ENCODE results near the gene ITPR2.
"Not testable (repeated sequence)": the region's sequence is repeated elsewhere in the genome, so short reads cannot be mapped to it uniquely, and the experiment has no call there.

Gene ITPR2

DNA sequence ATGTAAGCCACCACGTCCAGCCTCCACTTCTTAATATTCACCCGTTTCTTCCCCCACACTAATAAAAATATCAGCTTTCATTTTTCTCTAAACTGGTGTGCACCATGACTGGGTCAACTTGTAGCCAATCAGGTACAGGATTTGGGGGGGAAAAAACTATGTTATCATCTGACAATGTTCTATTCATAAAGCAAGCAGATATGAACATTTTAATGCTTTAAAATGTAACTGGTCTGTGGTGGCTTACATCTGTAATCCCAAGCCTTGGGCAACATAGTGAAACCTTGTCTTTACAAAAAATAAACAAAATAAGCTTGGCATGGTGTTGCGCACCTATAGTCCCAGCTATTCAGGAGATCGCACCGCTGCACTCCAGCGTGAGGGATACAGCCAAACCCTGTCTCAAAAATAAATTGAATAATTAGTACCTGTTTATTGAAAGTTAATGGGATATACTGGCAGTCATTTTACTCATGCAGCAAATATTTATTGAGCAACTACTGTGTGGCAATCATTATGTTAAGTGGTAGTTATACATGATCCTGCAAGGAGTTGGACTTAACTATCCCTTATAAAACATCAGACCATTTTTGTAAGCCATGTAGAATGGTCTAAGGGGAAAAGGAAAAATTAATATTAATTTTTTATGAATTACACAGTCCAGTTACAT, 15.3 kb upstream of the ITPR2 start:
- ATAC-seq, result no peak

DNA sequence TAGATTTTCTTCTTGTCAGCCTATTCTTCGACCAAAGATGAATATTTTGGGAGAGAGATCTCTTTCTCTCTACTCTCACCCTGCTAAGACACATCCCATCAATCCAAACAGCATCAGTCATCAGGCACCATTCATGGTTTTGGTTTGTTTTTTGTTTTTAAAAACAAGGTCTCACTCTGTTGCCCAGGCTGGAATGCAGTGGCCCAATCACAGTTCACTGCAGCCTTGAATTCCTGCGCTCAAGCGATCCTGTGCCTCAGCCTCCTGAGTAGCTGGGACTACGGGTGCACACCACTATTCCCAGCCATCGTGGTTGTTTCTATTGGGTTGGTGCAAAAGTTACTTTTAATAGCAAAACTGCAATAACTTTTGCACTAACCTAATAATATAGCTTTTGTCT, 14.4 kb upstream of the ITPR2 start:
- ATAC-seq, result no peak

DNA sequence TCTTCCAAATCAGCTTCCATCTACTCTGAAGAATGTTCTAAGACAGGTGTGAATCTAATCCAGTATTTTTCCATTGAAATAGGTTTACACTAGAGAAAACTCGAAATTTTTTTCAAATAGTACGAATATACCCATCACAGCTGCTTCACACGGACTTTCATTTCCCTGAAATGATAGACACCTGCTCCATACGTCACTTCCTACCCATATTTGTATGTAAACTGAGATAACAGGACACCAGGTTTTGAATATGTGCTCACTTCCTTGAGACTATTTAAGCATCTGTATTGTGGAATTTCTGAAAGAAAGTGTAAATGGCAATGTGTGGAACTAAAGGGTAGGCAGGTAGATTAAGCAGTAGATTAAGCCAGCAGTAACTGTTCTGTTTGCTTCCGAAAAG, 13.4 kb upstream of the ITPR2 start:
- no peak for ATAC-seq

DNA sequence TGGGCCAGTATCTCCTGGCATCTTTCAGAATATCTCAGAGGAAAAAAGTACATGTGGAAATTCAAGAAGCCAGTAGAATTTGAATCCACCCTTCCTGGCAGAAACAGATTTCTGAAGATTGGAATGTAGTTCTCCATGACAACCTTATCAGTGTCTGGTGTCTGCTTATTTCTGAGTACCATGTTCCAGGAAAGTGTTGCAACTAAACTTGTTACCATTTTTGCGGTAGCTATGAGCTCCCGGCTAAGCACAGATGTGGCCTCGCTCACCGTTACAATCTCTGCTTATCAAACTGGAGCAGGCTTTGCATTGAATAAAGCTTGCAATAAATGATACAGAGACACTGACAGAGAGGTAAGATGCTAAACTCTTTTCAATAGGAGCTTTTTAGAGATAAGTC, 13.0 kb upstream of the ITPR2 start:
- no peak for ATAC-seq

DNA sequence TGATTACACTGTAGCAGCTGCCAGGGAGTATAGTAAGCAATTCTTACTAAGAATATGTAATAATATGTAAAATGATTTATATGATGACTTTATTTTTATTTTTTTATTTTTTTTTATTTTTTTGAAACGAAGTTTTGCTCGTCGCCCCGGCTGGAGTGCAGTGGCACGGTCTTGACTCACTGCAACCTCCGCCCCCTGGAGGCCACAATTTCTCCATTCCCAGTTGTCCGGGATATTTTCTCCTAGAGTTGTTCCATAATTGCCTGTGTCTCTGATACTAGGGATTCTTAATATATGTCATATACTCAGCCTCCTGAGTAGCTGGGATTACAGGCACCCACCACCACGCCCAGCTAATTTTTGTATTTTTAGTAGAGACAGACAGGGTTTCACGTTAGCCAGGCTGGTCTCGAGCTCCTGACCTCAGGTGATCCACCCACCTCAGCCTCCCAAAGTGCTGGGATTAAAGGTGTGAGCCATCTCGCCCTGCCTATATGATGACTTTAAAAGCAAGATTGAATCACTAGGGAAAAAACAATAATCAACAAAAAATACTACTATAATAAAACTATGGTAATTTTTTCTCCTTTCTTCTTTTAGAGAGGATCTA, 12.2 kb upstream of the ITPR2 start:
- ATAC-seq, result no peak

DNA sequence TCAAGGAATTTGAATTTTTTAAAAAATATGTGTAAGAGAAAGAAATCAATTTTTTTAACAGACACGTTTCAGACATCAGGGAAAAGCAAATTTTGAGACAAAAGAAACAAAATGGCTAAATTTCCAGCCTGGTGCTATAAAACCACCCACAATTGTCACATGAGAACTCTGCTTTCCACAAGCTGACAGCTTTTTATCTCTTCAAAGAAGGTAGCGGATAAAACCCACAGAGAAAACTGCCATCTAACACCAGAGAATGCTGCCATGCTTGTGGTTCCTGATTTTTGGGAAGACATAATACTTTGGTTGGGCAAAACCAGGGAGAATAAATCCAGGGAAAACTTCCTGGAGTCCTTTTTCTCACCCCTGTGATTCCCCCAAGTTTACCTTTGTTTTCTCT, 10.3 kb upstream of the ITPR2 start:
- no peak for ATAC-seq

DNA sequence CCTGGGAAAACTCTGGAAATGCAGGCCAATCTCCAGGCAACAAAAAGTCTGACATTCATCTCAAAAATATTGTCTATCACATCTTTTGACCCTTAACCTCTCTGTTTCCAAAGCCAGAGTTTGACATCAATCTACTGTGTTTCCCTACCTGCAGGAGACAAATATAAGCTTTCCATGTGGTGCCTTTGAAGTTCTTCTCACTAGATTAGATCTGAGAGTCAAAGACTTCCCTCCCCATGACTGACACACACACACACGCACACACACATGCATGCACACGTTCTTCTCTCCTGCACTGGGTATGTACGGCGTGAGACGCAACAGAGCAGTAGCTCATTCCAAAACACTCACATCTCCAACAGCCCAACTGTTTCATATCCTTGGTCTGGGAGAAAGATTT, 8.1 kb upstream of the ITPR2 start:
- ATAC-seq, result no peak

DNA sequence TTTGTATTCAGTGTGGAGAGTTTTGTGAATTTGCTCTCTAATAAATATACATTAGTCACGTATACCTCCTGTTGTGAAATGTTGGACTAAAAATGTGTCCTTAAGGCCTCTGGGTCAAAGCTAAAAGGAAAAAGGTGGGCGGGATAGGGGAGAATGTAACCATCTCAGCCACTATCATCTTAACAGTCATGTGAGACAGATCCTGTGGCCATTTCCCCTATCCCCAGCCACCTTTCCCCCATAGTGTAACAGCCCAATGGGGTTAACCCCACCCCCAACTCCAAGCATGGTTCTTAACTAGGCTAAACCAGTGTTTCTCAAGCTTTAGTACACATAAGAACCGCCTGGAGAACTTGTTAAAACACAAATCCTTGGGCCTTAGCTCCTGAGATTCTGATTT, 6.5 kb upstream of the ITPR2 start:
- ATAC-seq, result no peak

DNA sequence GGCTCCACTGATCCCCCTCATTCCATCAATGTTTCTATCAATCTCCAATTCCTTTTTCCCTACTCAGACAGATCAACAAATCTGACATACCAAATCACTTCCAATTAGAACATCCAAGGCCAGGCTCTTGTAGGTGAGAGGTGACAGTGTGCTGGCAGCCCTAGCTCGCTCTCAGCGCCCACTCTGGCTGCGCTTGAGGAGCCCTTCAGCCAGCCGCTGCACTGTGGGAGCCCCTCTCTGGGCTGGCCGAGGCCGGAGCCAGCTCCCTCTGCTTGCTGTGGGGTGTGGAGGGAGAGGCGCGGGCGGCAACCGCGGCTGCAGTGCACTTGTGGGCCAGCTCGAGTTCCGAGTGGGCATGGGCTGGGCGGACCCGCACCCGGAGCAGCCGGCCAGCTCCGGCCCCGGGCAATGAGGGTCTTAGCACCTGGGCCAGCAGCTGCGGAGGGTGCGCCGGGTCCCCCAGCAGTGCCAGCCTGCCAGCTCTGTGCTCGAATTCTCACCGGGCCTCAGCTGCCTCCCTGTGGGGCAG, 6.0 kb upstream of the ITPR2 start:
- ATAC-seq, result no peak

DNA sequence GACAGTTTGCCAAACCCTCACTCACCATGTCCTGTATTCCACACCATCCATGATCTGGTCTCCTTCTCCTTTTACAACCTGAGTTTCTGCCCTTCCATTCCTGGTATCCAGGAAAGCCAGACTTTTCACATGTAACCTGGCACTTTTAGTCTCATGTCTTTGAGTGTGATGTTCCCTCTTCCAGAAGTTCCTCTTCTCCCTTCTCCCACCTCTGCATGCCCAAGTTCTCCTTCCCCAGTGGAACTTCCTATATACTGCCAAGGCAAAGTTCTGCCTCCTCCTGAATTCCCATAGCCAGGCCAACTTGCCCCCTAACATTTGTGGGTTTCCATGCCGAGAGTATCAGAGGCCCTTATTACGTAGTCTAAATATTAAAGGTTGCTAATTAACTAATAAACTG, 3.2 kb upstream of the ITPR2 start:
- no peak for ATAC-seq

DNA sequence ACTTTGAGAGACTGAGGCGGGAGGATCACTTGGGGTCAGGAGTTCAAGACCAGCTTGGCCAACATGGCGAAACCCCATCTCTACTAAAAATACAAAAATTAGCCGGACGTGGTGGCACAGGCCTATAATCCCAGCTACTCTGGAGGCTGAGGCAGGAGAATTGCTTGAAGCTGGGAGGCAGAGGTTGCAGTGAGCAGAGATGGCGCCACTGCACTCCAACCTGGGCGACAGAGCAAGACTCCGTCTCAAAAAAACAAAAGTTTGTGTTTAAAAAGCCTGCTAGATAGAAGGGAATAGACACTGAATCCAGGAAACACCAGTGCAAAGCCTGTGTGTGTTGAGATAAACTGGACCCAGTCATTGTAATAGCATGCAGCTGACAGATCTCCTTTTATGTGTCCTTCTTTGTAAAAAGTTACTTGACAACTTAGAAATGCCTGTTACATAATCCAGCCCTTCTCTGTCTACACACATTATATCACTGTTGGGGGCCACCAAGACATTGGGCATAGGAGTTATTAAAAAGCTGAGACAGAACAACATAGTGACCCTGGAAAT, 1.6 kb upstream of the ITPR2 start:
- ATAC-seq, result not testable (repeated sequence)

DNA sequence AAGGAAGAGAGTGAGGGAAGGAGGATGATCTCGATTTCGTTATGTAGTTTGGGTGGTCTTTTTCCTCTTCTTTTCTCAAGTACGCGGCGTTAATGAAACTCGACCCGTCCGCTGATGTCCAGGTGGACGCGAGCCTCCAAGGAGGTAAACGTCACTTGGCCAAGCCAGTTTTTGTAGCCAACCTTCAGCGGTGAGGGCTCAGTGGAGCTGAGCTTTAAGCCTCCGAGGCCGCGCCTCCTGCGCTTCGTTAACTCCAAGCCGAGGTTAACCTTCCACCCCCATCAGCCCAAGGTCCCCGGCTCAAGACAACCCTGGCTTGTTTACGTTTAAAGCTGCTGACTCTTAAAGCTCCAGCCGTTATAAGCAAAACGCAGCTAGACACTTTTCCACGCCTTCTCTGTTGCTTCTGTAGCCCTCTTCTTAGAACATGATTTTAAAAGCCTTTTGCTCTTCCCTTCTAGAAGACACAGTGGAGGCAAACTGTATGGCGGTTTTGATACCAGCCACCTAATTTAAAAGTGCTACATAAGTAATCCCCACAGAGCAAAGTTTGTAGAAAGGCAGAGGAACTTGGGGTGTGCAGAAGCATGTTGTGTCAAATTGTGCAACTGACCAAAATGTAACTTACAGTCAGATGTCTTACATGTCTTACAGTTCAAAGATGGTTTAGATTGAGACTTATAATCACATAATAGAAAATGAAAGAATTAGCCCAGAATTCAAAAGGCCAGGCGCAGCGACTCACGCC, 923 bp upstream of the ITPR2 start:
- no peak for ATAC-seq

DNA sequence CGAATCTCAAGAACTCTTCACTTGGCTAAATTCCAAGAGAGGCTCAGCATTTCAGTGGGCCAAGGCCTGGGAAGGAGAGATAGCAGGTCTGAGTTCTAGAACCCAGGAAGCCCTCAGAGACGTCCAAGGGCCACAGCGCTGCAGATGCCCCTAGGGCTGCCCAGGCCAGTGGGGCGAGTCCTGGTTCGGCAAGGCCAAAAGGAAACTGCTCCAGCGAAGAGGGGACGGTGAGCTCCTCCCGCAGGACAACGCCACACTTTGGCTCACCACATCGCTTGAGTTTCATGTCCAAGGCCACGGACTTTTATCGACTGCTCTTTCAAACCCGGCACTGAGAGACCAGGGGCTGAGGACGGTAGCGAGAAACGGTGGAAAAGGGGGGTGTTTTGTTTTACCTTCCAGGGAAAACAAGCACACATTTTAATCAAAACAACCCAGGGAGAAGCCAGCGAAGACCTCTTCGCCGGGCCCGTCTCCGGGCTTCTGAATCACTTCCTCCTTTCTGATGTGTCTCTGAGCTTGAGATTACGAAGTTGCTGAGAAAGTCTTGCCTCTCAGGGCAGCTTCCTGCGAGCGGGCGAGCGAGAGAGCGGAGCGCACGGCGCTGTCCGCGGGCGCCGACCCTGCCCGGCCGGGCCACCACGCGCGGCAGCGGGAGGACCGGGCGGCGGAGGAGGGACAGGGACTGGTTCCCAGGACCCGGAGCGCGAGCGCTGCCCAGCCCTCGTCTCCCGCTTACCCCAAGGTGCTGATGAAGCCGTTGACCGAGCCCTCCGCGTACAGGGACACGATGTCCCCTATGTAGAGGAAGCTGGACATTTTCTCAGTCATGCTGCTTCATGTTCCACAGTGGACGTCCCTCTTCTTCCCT, 808 bp downstream of the ITPR2 start:
- ATAC-seq, result peak; percentile 62 to 67

DNA sequence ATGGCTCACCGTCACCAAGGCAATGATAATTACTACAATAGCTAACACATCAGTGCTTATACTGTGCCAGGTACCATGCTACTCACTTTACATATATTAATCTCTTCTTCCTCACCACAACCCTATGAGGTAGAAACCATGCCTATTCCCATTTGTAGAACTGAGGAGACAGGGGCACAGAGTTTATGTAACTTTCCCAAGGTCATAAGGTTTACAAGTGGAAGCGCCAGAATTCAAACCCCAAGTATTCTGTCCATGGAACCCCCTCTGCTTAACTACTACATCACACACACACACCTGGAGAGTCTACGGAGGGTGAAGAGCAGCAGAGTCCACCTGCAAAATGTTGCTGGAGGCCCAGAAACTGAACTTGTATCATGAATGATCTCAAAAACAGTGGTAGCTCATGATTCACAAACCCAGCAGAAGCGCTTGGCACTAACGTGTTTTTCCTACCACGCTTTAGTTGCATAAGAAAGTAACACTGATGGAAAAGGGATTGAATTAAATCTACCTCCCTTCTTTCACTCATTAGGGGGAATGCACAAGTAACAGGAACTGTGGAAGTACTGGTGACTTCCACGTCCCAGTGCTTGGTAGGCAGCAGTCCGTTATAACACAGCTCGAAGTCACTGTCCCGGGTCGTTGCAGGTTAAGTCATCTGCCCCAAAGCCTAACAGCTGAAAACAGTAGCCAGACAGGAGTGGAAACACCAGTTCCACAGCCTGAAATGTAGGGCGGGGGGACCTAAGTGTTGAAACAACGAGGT, 2.0 kb downstream of the ITPR2 start:
- no peak for ATAC-seq

DNA sequence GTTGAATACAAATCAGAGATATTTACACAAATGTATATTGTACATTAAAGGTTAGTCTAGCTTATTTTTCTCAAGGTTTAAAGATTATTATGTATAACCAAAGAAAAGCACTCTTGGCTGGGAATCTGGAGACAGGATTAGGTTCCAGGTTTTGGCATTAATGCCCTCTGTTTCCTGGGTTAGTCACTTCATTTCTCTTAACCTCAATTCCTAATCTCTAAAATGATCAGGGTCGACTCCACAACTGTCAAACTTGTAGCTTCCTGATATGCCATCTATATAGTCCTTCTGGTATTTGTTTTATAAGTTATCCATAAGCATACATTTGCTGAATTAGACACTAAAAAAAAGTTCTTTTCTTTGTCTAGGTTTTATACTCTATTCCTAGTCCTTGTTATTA, 2.6 kb downstream of the ITPR2 start:
- ATAC-seq, result no peak

DNA sequence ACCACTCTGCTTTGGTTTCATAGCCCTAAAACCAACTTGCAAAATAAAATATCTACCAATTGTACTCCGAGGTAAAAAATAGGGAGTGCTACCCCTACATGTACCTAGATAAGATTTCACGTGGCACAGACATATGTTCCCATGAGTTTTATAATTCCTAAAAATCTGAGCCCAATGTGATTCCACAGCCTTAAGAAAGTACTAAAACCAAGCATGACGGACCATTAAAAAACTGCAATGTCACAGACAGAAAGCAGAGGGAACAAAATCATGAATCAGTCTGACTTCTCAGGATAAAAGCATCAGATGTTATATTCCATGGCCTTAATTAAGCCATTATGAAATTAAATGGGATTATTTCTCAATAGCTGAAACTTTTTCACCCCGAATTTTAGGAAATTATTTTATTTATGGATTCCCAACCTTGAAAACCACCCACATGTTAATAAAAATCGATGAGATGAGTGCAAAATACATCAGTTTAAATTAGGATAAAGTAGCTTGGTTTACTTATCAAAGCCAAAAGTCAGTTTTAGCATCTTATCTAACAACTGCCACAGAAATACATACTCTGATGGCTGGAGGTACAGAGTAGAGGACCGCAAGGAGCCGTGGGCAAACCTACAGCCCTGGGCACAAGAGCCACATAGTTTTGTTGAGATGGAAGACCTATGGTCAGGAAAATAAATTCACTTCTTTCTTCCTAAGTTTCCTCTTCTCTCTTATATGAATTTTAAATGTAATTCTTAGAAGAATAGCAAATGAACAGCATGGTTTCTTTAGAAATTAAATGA, 4.5 kb downstream of the ITPR2 start:
- no peak for ATAC-seq

DNA sequence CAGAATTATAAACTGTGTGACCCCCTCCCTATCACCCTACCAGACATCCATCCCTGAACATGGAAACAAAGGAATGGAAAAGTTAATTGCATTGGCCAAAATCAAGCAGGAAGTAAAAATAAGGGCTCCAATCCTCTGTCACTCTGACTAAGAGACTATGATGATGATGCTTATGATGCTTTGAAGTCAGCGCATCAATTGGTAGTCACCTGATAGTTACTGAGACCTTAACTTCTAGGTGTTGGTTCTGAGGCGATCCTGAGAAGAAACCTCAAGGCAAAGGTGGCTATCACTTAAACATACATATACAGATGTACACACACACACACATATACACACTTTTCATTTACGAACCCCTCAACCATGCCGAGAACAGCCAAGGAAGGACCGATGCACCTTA, 6.6 kb downstream of the ITPR2 start:
- peak in 1 of 2 donors; percentile 33 for ATAC-seq

DNA sequence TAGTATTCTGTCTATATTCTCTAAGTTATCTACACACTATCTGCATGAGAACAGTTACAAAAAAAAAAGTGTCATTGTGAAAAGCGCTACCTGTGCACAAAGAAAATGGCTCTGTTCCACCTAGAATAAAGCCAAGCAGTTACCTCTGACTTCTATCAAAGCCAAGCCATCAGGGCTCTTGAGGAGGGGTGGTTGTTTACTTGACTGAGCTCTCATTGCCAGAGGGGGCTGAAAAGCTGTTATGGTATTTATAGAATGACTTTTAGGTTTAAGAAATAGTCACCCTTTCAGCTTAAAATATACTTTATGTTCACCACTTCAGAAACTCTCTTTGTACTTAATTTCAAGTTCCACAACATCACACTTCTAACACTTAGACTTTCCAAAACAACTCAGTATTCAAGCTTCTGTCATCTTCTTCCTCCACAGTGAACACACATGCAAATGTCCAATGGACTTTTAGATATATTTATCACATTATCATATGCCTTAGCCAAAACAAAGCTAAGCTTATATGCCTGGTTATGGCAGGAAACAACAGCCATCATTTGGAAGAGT, 7.5 kb downstream of the ITPR2 start:
- no peak for ATAC-seq

DNA sequence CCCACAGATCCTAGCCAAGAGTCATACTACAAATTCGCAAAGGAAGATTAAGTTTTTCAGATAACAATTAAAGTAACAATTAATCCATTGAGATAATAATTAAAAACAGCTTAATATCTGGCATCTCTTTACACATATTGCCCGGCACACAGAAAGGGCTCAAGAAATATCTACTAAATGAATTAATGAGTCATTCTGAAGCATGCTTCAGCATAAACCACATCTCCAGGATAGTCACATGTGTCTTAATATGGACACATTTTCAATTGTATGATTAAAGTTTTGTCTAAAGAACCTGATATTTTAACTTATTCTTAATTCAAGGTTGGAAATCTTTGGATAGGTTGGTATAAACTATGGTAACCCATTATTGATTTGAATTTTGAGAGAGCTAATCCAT, 9.6 kb downstream of the ITPR2 start:
- no peak for ATAC-seq

DNA sequence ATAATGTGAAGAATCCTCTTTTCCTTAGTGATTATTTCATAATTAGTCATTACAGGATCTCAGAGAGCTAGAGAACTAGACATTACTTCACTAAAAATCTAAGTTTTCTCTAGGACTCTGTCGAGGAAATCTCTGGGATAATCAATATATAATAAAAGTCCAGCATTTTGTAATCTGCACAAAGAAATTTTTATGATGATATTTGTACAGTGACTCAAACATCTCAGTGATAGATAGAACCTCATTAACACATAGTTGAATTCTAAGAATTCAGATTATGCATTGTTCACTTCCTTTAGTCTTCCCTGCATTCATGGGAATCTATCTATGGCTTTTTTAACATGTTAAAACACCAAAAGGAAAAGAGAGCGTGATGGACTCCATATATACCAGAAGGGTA, 11.0 kb downstream of the ITPR2 start:
- ATAC-seq, result no peak

DNA sequence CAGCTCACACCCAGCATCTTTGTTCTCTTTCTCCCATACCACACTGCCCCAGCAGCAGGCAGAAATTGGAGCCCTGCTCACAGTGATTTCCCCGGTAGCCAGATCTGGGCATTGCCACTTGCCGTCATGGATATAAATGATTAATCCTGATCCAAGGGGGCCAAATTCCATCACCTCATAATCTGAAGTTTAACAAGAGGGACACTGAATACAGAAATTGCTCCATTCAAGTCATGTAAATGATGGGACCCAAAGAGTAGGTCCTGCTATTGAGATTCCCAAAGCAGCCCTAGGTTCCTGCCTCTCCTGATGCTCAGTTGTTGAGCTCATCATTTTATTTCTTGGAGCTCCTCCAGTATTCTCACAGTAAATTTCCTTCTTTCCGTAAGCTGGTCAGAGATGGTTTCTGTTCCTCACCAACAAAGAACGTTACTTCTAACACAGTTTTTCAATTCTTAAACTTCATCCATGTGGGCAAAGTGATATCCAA, 11.7 kb downstream of the ITPR2 start:
- ATAC-seq, result no peak

Data from activated CD4-positive, CD25-positive, alpha-beta regulatory T cell treated with anti-CD3 and anti-CD28 coated beads, Interleukin-2, amount 50 U/mL, for 24 hours (primary cell).